ENCODE data around the gene NEK10. TPM values are rescaled to one million over a fixed set of nuclear protein-coding genes. Genes with fewer than 3 reads are reported as not detected.

NEK10 gene
- total RNA-seq, 3 donors from 2014 or later (not counting 1 experiment from before 2014, with no cell fraction given), result 0.68 to 1.6 (median 0.80) TPM

- H3K4me3 Mint-ChIP-seq, result no peak overlapping the region
- ATAC-seq (no peak), DNase-seq (no peak)
- peaks cover 0 to 7% of the 10 kb centered on the region in 2 donors for H3K4me1 Mint-ChIP-seq
- no peaks in the 10 kb centered on the region for H3K27me3 ChIP-seq (ENCODE audit: control insufficient read depth, insufficient read depth, low read length)
- peaks cover 0 to 10% of the 10 kb centered on the region in 2 donors for H3K9me3 Mint-ChIP-seq
- no peaks in the 10 kb centered on the region for H3K27me3 Mint-ChIP-seq (ENCODE audit: low read depth in 2 of 2)
- no peaks in the 10 kb centered on the region for H3K36me3 Mint-ChIP-seq
- intact Hi-C loops (cut with micrococcal nuclease), result no loop called here
- H3K4me1 ChIP-seq (ENCODE audit: control insufficient read depth, insufficient read depth, low read length), result no peaks in the 10 kb centered on the region
- no peak overlapping the region for H3K27ac ChIP-seq (ENCODE audit: low read length)
- no peaks in the 10 kb centered on the region for H3K9me3 ChIP-seq (ENCODE audit: control insufficient read depth, insufficient read depth, low read length)
- H3K4me3 ChIP-seq (ENCODE audit: low read length), result no peak overlapping the region
- no peaks in the 10 kb centered on the region for H3K36me3 ChIP-seq (ENCODE audit: control insufficient read depth, insufficient read depth, low read length)
- TF ChIP-seq CTCF (IDR thresholded peaks at IDR 0.05), result no peak
- 100% methylated on average over 1 of the region's 1 CpG for WGBS (ENCODE audit: insufficient coverage)
- H3K27ac Mint-ChIP-seq, result no peak overlapping the region
Measured at GRCh38 chr3:27219127-27219845, 149.9 kb downstream of the NEK10 start.

- TF ChIP-seq CTCF (IDR thresholded peaks at IDR 0.05), result no peak
- Histone ChIP-seq H3K4me3 (ENCODE audit: low read length) (no peak overlapping the region), H3K36me3 (ENCODE audit: control insufficient read depth, insufficient read depth, low read length) (no peaks in the 10 kb centered on the region), H3K9me3 (ENCODE audit: control insufficient read depth, insufficient read depth, low read length) (no peaks in the 10 kb centered on the region), H3K4me1 (ENCODE audit: control insufficient read depth, insufficient read depth, low read length) (no peaks in the 10 kb centered on the region), H3K27ac (ENCODE audit: low read length) (no peak overlapping the region), H3K27me3 (ENCODE audit: control insufficient read depth, insufficient read depth, low read length) (no peaks in the 10 kb centered on the region)
- intact Hi-C loops (cut with micrococcal nuclease), result no loop called here
- Mint-ChIP-seq H3K9me3 (peaks cover 0 to 4% of the 10 kb centered on the region in 2 donors), H3K27ac (no peak overlapping the region), H3K36me3 (no peaks in the 10 kb centered on the region), H3K4me1 (no peaks in the 10 kb centered on the region), H3K4me3 (no peak overlapping the region), H3K27me3 (ENCODE audit: low read depth in 2 of 2) (no peaks in the 10 kb centered on the region)
- WGBS (ENCODE audit: insufficient coverage), result 98% methylated on average over 4 of the region's 5 CpGs
- DNase-seq (no peak), ATAC-seq (no peak)
Measured at GRCh38 chr3:27216955-27217552, 152.1 kb downstream of the NEK10 start.

GRCh38 chr3:27216295-27216855, 152.8 kb downstream of the NEK10 start:
- intact Hi-C loops (cut with micrococcal nuclease), result no loop called here
- no peak overlapping the region for H3K4me3 Mint-ChIP-seq
- peaks cover 0 to 4% of the 10 kb centered on the region in 2 donors for H3K9me3 Mint-ChIP-seq
- H3K27ac Mint-ChIP-seq, result no peak overlapping the region
- Histone ChIP-seq H3K27me3 (ENCODE audit: control insufficient read depth, insufficient read depth, low read length) (no peaks in the 10 kb centered on the region), H3K9me3 (ENCODE audit: control insufficient read depth, insufficient read depth, low read length) (no peaks in the 10 kb centered on the region), H3K4me3 (ENCODE audit: low read length) (no peak overlapping the region), H3K4me1 (ENCODE audit: control insufficient read depth, insufficient read depth, low read length) (no peaks in the 10 kb centered on the region), H3K27ac (ENCODE audit: low read length) (no peak overlapping the region), H3K36me3 (ENCODE audit: control insufficient read depth, insufficient read depth, low read length) (no peaks in the 10 kb centered on the region)
- 65% methylated on average over 1 of the region's 2 CpGs for WGBS (ENCODE audit: insufficient coverage)
- no peak for DNase-seq
- H3K27me3 Mint-ChIP-seq (ENCODE audit: low read depth in 2 of 2), result no peaks in the 10 kb centered on the region
- H3K4me1 Mint-ChIP-seq, result no peaks in the 10 kb centered on the region
- no peak for TF ChIP-seq CTCF (IDR thresholded peaks at IDR 0.05)
- ATAC-seq, result no peak
- H3K36me3 Mint-ChIP-seq, result no peaks in the 10 kb centered on the region
